SIG-M5 treated with dmso at 0.1 percent for 504 hours (cell line): ENCODE data around the gene ZNF883.
A peak's percentile ranks its signal among the peaks of the same experiment; 100 is the strongest.
"Not testable (repeated sequence)": the region's sequence is repeated elsewhere in the genome, so short reads cannot be mapped to it uniquely, and the experiment has no call there.

Source experiments
- DNase-seq: peaks from one replicate; lab custom pipeline; 2025; ENCODE audit not compliant: unreplicated experiment; lab: John Stamatoyannopoulos, UW

Gene ZNF883

GRCh38 chr9:113011911-113012381 is at the start of gene ZNF883:
TSS of gene ZNF883 (minus strand) at chr9:113012192.
- no peak for DNase-seq

DNA sequence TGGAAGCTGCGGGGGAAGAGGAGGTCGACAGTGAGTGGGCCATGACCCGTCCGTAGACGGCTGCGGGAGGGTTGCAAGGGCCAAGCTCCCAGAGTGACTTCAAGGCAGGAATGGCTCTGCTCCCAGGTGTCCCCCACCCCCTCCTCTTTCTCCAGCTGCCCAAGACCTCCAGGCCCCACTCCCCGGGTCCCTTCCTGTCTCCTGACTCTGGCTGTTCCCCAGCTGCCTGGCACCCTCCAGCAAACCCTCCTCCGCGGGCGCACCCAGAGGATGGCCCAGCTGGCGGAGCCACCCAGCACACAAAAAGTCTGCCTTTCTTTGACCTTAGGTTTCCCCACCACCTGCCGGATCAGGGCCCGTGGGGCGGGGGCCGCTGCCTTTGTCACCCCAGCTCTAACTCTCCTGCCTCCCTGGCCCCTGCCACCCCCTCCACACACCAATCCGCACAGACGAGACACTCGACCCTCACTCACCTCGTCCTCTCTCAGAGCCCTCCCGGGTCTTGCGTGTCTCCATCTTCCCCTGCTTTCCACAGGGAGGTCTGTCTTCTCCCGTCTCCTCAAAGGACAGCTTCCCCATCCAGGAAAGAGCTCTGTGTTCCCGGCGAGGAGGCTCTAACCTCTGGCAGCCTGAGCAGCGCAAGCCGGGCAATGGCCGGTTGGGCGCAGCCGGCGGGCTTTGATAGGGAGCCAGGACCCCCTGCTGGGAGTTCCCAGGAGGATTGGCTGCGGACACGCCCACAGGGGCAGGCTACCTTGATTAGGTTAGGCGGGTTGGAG is 49.3 kb upstream of the ZNF883 start:
- DNase-seq, result not testable (repeated sequence)

GRCh38 chr9:113059581-113060284 is 47.7 kb upstream of the ZNF883 start:
- not testable (repeated sequence) for DNase-seq

DNA sequence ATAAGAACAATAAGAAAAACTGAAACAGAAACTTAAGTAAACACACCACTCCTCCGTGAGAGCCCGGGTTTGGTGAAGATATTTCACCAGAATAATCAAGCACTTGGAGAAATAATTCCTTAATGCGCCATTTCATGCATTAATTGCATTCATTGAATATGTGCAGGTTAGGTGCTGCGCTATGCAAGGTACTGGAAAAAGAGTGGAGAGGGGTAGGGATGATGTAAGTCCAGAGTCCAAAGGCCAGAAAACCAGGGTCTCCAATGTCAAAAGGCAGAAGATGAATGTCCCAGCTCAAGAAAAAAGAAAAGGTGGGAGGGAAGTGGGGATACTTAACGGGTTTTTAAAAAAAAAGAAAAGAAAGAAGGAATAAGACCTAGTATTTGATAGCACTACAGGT is 45.2 kb upstream of the ZNF883 start:
- no peak for DNase-seq

GRCh38 chr9:113056191-113057106 is 44.5 kb upstream of the ZNF883 start, which contains the start of gene ZFP37:
TSS of gene ZFP37 (minus strand) at chr9:113056724. CDS start at chr9:113056688, 36 bp downstream.
- peak; percentile 50 for DNase-seq

GRCh38 chr9:113042884-113043657 is 31.1 kb upstream of the ZNF883 start:
- no peak for DNase-seq

- no peak for DNase-seq
These were observed 14.2 kb upstream of the ZNF883 start for GRCh38 chr9:113026200-113026599.

DNA sequence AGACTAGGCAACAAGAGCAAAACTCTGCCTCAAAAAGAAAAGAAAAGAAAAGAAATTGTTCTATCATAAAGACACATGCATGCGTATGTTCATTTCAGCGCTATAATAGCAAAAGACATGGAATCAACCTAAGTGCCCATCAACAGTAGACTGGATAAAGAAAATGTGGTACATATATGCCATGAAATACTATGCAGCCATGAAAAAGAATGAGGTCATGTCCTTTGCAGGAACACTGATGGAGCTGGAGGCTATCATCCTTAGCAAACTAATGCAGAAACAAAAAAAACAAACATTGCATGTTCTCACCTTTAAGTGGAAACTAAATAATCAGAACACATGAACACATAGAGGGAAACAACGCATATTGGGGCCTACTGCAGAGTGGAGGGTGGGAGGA is 6.3 kb upstream of the ZNF883 start:
- DNase-seq, result no peak

- DNase-seq, result no peak
These were observed 500 bp upstream of the ZNF883 start for GRCh38 chr9:113012492-113012891.

DNA sequence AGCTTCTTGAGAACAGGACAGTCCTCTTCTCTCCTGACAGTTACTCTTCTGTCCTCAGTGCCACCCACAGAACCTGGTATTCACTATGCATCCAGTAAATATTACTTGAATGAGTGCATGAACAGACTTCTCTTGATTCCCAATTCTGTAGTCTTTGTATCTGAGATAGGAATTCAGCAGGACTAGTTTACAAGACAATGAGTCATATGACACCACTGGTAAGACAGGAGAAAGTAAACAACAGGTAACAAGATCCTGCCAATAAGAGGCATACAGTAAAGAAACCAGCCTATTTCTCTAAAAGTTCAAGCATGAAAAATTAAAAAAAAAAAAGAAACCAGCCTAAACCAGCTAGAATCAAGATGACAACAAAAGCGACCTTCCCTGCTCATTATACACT is 6.2 kb downstream of the ZNF883 start:
- no peak for DNase-seq

- no peak for DNase-seq
These were observed 14.6 kb downstream of the ZNF883 start for GRCh38 chr9:112997236-112997941.

- peak; percentile 12 for DNase-seq
These were observed 40.6 kb downstream of the ZNF883 start for GRCh38 chr9:112971415-112971814.

DNA sequence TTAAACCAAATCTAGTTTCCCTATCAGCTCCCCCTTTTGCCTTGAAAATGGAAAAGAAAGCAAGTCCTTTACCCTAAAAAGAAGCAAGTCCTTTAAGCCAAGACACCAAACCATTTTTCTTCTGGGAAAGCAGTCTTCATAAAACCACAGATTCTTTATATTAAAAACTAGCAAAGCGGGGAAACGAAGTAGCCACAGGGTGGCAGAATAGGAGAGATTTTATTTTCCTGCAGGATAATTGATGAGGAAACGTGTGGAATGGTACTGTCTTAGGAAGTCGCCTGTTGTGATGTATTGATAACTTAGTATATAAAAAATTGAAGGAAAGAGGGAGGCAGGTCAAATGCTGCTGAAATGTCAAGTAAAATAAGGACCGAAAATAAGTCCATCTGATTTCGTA is 41.1 kb downstream of the ZNF883 start:
- DNase-seq, result no peak

GRCh38 chr9:112969730-112970129 is 42.3 kb downstream of the ZNF883 start:
- DNase-seq, result no peak

GRCh38 chr9:112955550-112955949 is 56.4 kb downstream of the ZNF883 start:
- no peak for DNase-seq

- DNase-seq, result no peak
These were observed 66.3 kb downstream of the ZNF883 start for GRCh38 chr9:112945620-112946208.

DNA sequence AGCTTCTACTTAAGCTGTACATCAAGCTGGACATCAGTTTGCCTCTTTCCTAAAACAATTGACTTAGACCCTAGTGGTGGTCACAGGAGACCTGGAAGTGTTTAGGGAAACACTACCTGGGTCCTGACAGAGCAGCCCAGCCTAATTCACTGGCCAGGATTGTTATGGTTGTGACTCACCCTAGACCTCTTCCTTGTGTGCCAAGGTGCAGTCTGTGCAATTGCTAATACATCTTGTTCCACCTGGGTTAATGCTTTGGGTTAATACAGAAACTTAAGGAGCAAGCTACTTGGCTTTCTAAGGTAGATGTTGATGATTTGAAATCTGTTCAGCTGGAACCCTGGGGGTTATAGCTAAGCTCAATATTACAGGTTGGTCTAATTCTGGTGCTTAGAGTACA is 72.6 kb downstream of the ZNF883 start:
- DNase-seq, result no peak

- no peak for DNase-seq
These were observed 78.3 kb downstream of the ZNF883 start for GRCh38 chr9:112933696-112934095.

GRCh38 chr9:112925058-112925641 is 86.8 kb downstream of the ZNF883 start:
- DNase-seq, result peak; percentile 25
